Endometrial microvascular endothelial cells (primary cell): ENCODE results near the gene NCKAP1. TPM values are rescaled to one million over a fixed set of nuclear protein-coding genes. Genes with fewer than 3 reads are reported as not detected.
"Not testable (repeated sequence)": the region's sequence is repeated elsewhere in the genome, so short reads cannot be mapped to it uniquely, and the experiment has no call there.

Experiments
- in situ Hi-C: cut with HindIII; loops from 2 replicates; pipeline ENCODE4 v1.10.0; 2017; ENCODE audit warnings: low sequenced_read_pairs, low pct_unique_long_range_greater_than_20kb; ENCODE audit errors: inconsistent ontology term
- total RNA-seq: library from RNA; depleted of rRNA; stranded (reverse); fragments of >200 nt; gene quantifications from one replicate; pipeline ENCODE4 v1.2.3, GENCODE V29; 2015; ENCODE audit errors: inconsistent ontology term

Gene NCKAP1
- total RNA-seq, 1 donor from 2014 or later = 163 TPM

- in situ Hi-C loops = not testable (repeated sequence)
These were observed 71.9 kb downstream of the NCKAP1 start for GRCh38 chr2:182966356-182966755.

- in situ Hi-C loops = no loop called here
These were observed 75.6 kb downstream of the NCKAP1 start for GRCh38 chr2:182962641-182963040.

DNA sequence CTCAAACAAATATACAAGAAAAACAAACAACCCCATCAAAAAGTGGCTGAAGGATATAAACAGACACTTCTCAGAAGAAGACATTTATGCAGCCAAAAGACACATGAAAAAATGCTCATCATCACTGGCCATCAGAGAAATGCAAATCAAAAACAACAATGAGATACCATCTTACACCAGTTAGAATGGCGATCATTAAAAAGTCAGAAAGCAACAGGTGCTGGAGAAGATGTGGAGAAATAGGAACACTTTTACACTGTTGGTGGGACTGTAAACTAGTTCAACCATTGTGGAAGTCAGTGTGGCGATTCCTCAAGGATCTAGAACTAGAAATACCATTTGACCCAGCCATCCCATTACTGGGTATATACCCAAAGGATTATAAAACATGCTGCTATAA lies 77.4 kb downstream of the NCKAP1 start:
- in situ Hi-C loops = not testable (repeated sequence)

- in situ Hi-C loops = no loop called here
These were observed 83.5 kb downstream of the NCKAP1 start for GRCh38 chr2:182954789-182955188.

- in situ Hi-C loops = no loop called here
These were observed 85.4 kb downstream of the NCKAP1 start for GRCh38 chr2:182952741-182953450.

GRCh38 chr2:182951948-182952663 lies 86.2 kb downstream of the NCKAP1 start:
- in situ Hi-C loops = no loop called here

DNA sequence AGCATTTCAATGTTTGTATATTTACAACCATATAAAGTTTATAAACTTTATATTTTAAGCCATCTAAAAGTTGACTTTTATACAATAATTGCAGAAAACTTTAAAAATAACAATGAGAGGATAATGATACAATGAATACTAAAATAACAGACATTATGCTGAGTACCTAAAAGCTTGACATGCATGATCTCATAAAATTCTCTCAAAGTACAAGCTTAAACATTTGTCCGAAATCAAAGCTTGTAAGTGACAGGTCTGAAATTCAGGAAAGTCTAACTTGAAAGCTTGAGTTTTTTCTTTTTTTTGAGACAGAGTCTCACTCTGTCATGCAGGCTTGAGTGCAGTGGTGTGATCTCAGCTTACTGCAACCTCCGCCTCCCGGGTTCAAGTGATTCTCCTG lies 87.7 kb downstream of the NCKAP1 start:
- in situ Hi-C loops = no loop called here

- in situ Hi-C loops = no loop called here
These were observed 88.6 kb downstream of the NCKAP1 start for GRCh38 chr2:182949572-182950189.

DNA sequence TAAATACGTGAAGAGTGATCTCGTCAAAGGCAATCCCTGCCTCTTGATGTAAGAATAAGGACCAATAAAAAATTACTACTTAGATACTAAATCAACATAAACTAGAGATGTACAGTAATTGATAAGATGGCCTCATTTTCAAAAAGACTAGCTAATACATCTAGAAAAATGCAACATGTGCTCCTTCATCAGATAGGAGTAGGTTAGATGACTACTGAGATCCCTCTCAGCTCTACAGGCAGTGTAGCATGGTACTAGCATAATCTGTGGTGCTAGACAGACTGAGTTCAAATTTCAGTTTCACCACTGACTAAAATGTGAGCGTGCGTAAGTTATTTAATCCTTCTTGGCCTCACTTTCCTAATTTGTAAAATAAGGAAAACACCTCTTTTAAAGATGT lies 89.2 kb downstream of the NCKAP1 start:
- in situ Hi-C loops = no loop called here

- in situ Hi-C loops = no loop called here
These were observed 91.3 kb downstream of the NCKAP1 start for GRCh38 chr2:182946958-182947369.

DNA sequence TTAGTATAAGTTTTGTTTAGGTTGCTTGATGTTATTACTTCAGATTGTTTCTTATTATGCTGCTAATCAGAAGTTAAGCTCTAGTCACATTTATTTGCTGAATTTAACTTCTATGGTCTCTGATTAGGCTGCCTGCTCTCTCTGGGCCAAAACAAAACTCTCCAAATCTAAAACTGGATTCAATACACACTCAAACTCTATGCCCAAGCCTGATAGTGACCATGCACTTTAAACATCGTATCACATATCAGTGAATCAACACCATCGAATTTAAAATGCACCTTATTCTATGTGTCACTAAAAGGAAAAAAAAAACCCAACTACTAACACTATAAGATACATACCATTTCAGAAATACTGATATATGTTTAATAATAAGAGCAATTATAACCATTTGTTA lies 94.9 kb downstream of the NCKAP1 start:
- in situ Hi-C loops = no loop called here

- in situ Hi-C loops = no loop called here
These were observed 95.5 kb downstream of the NCKAP1 start for GRCh38 chr2:182942756-182943155.

GRCh38 chr2:182941919-182942318 lies 96.3 kb downstream of the NCKAP1 start:
- in situ Hi-C loops = no loop called here

GRCh38 chr2:182941121-182941722 lies 97.0 kb downstream of the NCKAP1 start:
- in situ Hi-C loops = no loop called here

DNA sequence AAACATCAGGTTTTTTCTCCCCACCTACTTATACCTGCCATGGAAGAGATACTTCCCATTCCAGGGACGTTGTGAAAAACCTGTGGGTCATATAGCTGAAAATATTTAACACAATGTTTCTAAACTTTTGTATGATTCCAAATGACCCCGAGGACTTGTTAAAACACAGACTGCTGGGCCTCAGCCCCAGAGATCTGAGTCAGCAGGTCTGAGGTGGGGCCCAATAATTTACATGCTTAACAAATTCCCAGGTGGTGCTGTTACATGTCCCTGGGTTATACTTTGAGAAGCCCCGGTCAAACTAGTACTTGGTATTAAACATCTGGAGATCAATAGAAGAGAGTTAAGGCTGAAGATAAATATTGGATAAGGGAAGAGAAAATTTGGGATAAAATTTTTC lies 100.4 kb downstream of the NCKAP1 start:
- in situ Hi-C loops = no loop called here

DNA sequence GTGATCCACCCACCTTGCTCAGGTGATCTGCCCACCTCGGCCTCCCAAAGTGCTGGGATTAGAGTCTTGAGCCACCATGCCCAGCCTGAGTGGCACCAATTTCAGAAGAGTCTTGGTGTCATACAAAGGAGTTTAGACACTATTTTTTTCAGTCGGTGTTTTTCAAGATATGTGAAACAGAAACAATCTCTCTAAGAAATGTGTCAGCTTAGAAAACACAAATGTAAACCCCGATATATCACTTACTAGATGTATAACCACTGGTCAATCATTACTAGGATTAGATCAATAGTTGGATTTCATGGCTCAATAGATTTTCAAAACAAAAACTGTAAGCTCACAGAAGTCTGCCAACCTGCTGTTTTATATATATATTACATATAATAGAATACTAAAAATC lies 104.6 kb downstream of the NCKAP1 start:
- in situ Hi-C loops = no loop called here

DNA sequence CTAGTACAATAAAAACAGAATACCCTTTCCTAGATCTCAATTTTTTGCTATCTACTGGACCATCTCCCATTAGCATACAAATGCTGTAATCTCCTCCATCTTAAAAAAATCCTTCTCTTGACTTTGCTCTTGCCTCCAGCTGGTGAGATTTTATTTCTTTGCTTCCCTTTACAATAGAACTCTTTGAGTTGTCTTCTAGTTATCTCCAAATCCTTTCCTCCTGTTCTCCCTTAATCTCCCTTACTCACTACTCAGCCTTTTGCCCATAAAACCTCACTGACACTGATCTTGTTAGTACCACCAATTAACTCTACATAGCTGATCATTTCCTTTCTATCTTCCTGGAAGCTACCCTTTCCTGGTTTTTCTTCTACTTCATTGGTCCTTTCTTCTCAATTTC lies 108.3 kb downstream of the NCKAP1 start:
- in situ Hi-C loops = no loop called here

- in situ Hi-C loops = no loop called here
These were observed 114.0 kb downstream of the NCKAP1 start for GRCh38 chr2:182924306-182924705.

DNA sequence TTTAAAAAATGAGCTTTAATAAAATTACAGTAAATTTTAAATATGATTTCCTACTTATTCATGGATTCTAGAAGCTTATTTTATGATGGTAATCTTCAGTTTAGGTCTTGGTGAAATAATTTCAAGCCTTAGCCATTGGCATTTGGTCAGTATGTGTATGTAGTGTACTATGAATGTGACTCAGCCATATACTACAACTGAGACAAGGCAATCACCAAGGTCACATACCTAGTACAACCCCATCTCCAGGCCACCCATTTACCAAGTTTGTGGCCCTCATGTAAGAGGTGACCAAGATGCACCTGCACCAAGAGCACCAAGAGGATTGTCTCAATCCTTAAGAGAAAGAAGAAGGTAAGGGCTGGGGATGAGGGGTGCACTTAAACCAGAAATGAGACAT lies 117.0 kb downstream of the NCKAP1 start:
- in situ Hi-C loops = no loop called here

GRCh38 chr2:182920631-182921056 lies 117.6 kb downstream of the NCKAP1 start:
- in situ Hi-C loops = no loop called here
